Measurements from ENCODE around the gene RDM1. TPM values are rescaled to one million over a fixed set of nuclear protein-coding genes. Genes with fewer than 3 reads are reported as not detected.

The RDM1 gene
- total RNA-seq, 1 experiment from 2014 or later: 4.9 TPM

- no peak for DNase-seq (ENCODE audit: low spot score)
These were observed 2.0 kb upstream of the RDM1 start for GRCh38 chr17:35932586-35932985.

GRCh38 chr17:35931794-35932425 is 1.3 kb upstream of the RDM1 start:
- DNase-seq (ENCODE audit: low spot score): no peak

- DNase-seq (ENCODE audit: low spot score): no peak
These were observed 2.9 kb downstream of the RDM1 start for GRCh38 chr17:35927714-35928113.

GRCh38 chr17:35923609-35924114 is 6.9 kb downstream of the RDM1 start:
- DNase-seq (ENCODE audit: low spot score): no peak

- DNase-seq (ENCODE audit: low spot score): no peak
These were observed 10.3 kb downstream of the RDM1 start for GRCh38 chr17:35920229-35920628.

- no peak for DNase-seq (ENCODE audit: low spot score)
These were observed 11.9 kb downstream of the RDM1 start for GRCh38 chr17:35918665-35919064.

- no peak for DNase-seq (ENCODE audit: low spot score)
These were observed 12.9 kb downstream of the RDM1 start for GRCh38 chr17:35917519-35918213.

- no peak for DNase-seq (ENCODE audit: low spot score)
These were observed 15.2 kb downstream of the RDM1 start for GRCh38 chr17:35915153-35915964.

- no peak for DNase-seq (ENCODE audit: low spot score)
These were observed 16.2 kb downstream of the RDM1 start for GRCh38 chr17:35914354-35914753.

- no peak for DNase-seq (ENCODE audit: low spot score)
These were observed 17.0 kb downstream of the RDM1 start for GRCh38 chr17:35913609-35914008.

GRCh38 chr17:35912942-35913341 is 17.6 kb downstream of the RDM1 start:
- no peak for DNase-seq (ENCODE audit: low spot score)

- no peak for DNase-seq (ENCODE audit: low spot score)
These were observed 18.1 kb downstream of the RDM1 start for GRCh38 chr17:35912339-35912912.

- no peak for DNase-seq (ENCODE audit: low spot score)
These were observed 21.2 kb downstream of the RDM1 start for GRCh38 chr17:35909408-35909807.

GRCh38 chr17:35907691-35908090 is 22.9 kb downstream of the RDM1 start:
- DNase-seq (ENCODE audit: low spot score): no peak

- DNase-seq (ENCODE audit: low spot score): no peak
These were observed 23.5 kb downstream of the RDM1 start for GRCh38 chr17:35906926-35907637.

GRCh38 chr17:35906191-35906925 is 24.2 kb downstream of the RDM1 start:
- no peak for DNase-seq (ENCODE audit: low spot score)

- no peak for DNase-seq (ENCODE audit: low spot score)
These were observed 27.1 kb downstream of the RDM1 start for GRCh38 chr17:35903451-35903850.

- no peak for DNase-seq (ENCODE audit: low spot score)
These were observed 28.9 kb downstream of the RDM1 start for GRCh38 chr17:35901631-35902175.

GRCh38 chr17:35900708-35901480 is 29.7 kb downstream of the RDM1 start:
- DNase-seq (ENCODE audit: low spot score): no peak

- DNase-seq (ENCODE audit: low spot score): no peak
These were observed 30.3 kb downstream of the RDM1 start for GRCh38 chr17:35900280-35900679.
